Measurements from ENCODE around the gene CFAP43. TPM values are rescaled to one million over a fixed set of nuclear protein-coding genes. Genes with fewer than 3 reads are reported as not detected.

The CFAP43 gene
- polyA plus RNA-seq, 3 donors, result 13.4 to 29.6 (median 25.0) TPM

DNA sequence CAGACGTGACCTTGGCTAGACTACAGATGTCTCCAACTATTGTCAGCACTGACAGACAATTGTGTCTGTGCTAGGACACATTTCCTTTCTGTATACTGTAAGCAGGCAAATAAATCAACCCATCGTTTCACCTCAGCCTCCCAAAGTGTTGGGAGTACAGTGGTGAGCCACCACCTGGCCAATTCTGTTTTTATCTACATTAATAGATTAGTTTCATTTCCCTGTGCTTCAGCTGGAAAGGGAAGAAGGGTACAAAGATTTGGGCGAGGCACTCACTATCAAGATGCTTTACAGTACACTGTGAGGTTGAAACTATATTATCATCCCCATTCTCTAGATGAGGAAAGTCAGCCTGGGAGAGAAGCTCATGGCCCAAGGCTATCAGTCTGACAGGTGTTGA is 88.3 kb downstream of the CFAP43 start:
- DNase-seq, result no peak

DNA sequence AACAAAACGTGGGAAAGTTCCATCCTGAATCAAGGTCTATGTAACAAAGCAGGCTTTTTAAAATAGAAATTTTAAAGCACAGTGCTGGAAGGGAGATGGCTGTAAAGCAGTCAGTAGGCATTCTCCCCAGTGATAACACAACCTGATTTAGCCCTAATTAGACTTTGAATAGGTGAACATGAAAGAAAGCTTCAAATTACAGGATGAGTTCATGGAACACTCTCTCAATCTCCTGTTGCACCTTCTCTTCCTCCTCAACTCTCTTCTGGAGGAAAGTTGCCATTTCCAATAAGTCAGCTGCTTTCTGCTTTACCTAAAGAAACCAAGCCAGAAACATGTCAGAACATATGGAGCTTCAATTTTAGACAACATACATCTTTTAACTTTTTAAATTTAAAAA is 90.1 kb downstream of the CFAP43 start:
- no peak for DNase-seq

DNA sequence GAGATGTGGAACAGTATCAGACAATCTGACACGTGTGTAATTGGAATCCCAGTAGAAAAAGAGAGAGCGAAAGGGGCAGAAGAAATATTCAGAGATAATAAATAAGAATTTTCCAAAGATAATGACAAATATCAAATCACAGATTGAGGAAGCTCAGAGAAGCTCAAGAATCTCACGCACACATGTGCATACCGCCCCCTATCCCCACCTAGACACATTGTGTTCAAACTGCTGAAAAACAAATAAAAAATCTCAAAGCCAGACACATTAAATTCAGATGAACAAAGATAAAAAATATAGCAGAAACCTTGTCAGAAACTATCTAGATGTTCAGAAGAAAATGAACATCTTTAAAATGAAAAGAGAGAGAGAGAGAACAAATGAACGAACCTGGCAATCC is 92.9 kb downstream of the CFAP43 start:
- DNase-seq, result no peak

DNA sequence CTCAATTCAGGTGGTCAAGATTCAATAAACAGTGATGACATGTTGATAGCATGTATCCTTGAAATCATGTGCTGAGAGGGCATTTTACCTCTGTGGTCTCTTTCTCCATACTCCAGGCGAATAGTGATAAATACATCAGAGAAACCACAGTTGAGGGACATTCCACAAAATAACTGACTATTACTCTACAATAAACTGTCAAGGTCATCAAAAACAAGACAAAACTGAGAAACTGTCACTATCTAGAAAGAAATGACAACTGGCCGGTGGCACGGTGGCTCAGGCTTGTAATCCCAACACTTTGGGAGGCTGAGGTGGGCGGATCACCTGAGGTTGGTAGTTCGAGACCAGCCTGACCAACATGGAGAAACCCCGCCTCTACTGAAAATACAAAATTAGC is 94.0 kb downstream of the CFAP43 start:
- no peak for DNase-seq

DNA sequence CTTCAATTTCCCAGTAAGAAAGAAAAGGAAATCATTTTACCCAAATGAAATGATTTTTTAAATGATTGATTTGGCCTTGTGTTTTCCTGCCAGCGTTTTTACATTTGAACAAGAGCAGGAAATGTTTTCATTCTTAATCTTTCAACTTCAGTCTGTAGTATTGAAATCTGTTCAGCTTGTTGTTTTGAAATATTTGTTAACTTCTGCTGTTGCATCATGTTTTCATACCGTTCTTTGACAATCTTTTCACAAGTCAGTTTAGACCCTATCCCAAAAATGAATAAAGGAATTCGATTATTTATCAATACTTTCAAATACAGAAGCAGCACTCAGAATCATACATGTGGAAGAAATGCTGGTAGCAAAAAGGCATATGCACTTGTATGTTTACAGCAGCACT is 102.1 kb downstream of the CFAP43 start:
- no peak for DNase-seq

DNA sequence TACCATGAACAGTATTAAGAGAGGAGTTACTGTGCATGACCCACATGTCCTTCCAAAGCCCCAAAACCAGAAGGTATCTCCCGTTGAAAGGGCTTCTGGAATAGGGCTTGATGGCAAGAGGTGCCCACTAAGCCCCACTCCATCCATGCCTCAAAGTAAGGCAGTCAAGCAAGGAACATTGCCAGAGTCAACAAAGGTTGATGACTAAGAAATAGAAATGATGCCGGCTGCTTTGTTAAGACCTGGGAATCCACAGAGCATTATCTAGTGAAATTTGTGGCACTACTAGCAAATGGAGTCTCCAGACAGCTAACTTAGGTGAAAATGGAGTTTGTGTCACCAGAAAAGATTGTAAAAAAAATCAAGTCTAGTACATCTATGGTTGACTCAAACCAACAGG is 104.0 kb downstream of the CFAP43 start:
- DNase-seq, result no peak

DNA sequence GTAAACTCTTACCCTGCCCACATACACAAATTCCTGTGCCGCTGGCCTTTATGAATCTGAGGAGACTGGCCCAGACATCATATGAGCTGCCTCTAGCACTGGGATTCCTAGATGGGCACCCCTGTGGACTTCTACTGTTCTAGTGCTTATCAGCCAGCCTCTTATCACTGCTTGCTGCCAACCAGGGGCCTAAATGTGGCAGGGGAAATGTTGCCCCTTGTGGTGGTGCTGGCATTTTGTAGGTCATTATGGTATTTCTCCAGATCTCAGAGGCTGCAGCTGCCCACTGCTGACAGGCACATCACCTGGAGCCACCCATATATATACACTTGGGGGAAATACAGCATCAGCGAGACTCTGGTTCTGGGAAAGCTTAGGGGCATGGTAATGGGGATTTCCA is 104.8 kb downstream of the CFAP43 start:
- no peak for DNase-seq

DNA sequence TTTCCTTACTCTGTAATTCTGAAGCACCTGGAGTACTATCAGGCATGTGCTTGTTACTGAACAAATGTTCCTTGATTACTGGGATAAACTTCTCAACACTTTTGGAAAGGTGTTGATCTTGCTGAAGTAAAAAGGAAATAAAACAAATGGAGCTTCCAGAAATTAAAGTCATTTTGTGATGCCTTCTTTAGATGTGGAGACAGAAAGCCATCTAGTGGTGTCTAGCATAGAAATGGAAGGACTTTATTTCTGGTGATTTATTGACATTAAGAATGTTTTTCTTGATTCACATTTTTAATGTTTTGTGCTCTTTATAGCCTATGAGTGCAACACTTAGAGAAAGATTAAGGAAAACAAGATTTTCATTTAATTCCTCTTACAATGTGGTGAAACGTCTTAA is 108.8 kb downstream of the CFAP43 start:
- no peak for DNase-seq

DNA sequence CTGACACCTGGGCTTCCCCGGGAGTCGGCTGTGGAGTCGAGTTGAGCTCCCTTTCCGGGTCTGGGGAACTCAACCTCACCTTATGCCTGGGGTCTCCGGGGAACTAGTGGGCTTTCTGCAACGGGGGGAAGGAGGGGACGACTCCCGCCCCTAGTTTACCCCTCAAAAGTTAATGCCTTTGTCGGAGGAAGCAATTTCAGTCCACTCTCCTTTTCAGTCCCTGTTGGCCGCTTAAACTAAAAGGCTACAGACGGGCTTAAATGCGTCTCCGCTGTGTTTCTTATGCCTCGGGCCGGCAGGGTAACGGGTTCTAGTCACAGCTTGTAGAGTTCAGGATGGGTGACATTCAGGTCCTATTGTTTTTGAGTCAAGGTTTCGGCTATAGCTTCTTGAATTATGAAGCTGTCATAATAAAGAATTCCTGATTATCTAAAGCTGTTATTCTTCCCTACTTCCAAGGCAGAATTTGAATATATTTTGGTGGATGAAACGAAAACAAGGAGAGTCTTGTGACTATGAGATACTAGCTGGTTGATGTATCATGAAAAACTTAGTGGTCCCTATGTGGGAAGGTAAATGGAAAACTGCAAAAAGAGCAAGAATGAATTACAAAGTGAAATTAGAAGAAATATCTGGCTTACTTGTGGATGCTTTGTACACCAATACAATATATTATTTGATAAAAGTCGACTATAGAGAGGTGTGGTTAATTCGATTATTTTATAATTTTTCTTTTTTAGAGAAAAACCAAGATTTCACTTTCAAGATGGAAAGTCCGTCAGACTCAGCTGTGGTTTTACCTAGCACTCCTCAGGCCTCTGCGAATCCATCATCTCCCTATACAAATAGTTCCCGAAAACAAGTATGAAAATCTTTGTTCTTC is 109.7 kb downstream of the CFAP43 start:
- DNase-seq, result no peak

DNA sequence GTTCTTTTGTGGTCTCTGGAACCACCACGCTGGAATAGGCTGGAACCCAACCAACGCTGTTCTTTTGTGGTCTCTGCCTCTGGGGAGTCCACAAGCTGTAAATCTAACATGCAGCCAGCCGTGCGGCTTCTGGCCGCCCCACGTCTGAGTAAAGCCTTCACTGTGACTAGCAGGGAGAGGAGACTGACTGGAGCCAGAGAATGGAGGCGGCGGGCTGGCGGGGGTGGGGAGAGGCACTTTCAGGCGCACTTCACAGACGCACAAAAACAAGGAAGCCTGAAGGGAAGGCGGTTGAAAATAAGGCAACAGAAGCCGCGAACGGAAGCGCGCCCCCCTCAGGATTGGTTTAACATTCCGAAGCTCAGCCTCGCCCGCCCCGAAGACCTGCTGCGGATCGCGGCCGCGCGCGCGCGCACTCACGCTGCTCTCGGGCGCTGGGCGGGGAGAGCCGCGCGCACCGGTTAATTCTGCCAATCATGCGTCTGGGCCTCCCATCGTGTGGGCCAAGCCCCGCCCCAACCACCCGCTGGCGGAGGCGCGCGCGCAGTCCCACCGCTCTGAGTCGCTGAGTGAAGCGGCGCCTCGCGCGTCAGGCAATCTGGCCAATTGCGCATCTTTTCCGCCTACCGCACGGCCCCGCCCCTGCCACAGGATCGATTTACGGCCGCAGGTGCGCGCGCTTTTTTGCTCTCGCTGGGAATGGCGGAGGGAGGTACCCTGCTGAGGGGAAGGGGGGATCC is 110.5 kb downstream of the CFAP43 start, which contains the start of gene SFR1:
SFR1 (plus strand) TSS at position 687 of the 740 bp plus-strand sequence; CDS start at position 700, 13 bp downstream.
- peak; percentile 98 for DNase-seq

DNA sequence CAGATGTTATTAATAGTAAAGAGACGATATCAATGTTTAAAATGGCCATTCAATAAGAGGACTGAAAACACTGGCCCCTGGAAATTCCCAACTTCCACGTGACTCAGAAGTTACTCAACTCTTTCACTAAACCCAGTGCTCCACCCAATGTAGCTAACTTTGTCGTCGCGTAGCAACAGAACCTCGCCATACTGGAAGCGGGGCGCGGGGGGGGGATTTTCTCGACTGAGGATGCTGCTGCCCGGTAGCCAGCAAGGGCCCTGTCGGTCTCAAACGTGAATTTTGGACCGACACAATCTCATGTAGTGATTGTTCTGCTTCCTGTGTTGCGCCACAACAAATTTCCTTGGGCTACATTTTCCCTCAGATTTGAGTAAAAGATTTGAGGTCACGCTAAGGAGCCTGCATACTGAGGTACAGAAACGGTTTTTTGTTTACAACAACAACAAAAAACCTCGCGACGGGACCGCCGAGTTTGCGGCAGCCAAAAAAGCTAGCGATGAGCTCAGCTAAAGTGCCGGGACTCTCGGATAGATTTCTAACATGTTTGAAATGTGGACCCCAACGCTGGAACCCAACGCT is 111.2 kb downstream of the CFAP43 start:
- DNase-seq, result peak; percentile 94

DNA sequence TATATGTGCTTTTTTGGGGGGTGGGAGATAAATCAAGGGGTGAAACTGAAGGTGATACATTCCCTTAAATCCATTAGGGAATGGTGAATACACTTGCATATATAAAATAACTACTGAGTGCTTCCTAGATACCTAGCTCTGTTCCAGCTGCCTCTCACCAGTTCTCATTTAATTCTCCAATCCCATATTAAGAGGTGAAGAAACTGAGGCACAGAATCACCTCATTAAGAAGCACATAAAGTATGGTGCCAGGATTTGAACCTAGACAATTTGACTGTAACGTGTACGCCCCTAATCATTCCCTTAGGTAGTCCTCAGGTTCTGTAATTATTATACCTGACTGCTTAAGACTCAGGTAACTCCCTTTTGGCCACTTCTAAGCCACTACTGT is 111.7 kb downstream of the CFAP43 start:
- no peak for DNase-seq

DNA sequence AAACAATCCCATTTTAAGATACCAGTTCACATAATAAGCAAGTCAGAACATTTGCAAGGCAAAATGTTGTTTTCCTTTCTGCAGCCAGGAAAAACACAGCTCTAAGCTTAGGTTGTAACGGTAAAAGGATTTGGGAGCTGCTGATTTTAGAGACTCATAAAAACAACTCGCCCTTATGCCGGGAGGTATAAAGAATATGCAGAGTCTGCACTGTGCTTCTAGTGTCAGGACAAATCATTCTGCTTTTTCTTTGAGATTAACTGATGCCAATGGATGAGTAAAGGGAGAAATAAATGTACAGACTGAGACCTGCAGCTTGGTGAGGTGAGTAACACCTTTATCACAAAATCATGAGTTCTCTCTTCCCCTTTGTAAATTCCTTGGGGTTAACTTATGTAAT is 112.2 kb downstream of the CFAP43 start:
- DNase-seq, result peak; percentile 35

DNA sequence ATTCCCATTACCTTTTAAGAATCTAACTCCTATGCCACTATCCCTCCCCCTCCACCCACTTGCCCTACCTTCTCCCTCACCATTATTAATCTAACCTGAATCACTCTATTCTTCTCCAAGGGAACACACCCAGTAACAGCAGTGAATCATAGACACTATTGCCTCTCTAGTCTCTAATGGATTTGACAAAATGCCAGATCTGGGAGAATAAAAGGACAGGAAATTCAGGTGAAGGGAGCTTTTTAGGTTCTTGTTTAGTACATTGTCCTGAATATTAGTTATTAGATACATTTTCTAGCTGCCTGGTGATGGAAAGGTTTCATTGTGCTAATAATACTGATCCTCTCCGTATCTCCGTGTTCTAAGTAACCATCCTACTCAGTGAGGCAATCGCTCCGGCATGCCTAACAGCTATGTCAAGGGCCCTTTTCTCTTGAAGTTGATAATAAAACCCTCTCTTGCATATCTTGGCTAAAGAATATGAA is 114.3 kb downstream of the CFAP43 start:
- DNase-seq, result no peak

DNA sequence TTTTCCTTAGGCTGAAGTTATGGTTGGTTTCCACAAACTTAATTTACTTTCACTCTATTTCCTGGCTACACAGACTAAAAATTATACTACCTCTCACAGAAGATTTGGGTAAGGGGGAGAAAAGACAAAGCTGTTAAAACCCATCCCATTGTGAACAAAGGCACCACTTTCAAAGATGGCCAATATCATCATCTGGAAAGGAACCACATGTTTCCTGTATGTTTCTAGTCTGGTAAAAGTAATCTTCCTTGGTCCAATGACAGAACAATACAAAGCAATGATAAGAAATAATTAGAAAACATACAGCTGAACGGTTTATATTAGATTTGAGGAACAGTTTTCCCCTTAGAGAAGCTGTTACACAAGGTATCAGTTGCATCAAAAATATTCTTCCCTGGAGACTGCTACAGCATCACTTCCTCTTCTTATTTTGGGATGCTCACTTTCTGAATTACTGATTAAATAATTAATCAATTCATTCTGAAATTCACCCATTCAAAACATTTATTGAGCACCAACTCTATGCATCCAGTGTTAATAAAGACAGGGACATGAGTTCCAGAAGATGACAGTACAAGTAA is 118.7 kb downstream of the CFAP43 start:
- DNase-seq, result no peak

DNA sequence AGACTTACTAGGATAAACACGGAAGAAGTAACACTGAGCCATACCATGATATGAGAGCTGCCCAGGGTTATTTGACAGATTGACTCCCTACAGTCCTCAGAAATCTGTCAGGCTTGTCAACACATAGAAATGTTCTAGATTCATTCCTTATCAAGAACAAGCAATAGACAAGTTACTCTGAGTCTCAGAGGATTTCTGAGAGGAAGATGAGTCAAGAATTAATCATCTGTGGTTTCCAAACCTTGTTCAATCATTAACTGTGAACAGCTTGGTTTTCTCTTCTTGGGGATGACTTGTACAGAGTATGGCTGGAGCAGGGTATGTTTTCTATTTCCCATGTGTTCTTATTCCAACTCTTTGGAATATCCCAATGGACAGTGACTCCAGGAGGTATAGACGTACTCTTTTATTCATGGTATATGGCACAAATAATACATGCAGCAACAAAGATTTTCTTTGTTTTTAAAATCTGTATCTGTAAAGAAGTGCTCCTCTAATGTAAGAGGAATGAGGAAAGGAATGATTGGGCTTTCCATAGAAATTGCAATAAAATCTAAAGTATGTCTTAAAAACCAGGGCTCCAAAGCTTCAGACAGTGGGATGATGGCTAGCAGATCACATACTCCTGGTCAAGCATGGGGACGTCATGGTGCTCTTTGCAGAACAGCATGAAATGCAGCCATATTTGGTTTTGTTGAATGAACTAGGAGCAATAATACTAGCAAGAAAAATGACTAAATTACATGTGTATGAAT is 122.1 kb downstream of the CFAP43 start:
- DNase-seq, result no peak

DNA sequence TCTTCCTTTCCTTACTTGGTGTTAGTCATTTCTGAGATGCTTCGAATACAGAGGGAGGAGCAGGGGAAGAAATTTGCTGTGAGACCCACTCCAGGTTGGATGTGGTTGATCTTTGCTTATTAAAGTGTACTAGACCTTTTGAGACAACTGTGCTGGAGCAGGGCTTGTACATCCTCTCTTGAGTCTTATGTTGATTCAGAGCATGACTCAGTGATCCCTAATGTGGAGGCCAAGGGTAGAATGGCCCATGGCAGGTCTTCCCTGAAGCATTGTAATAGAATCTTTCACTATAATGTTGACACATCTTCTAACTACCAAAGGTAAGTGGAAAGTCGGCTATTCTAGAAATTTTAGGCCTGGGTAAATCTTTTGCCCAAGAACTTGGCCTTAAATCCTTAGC is 127.2 kb downstream of the CFAP43 start:
- no peak for DNase-seq

DNA sequence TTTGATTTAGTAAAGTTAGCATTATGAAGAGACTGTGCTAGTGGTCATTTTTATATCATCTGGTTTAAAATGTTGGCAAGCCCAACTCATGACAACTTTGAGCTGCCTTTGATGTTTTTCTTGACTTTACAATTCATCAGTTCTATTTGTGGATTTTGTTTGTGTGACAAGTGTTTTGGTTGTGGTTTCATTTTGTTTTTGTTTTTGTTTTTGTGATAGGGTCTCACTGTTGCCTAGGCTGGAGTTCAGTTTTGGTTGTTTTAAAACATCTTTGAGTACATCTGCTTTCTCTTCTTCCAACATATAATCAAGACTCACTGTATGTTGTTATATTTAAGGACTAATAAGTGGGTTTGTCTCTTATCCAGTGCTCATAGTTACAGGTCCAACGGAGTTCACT is 127.7 kb downstream of the CFAP43 start:
- DNase-seq, result no peak

DNA sequence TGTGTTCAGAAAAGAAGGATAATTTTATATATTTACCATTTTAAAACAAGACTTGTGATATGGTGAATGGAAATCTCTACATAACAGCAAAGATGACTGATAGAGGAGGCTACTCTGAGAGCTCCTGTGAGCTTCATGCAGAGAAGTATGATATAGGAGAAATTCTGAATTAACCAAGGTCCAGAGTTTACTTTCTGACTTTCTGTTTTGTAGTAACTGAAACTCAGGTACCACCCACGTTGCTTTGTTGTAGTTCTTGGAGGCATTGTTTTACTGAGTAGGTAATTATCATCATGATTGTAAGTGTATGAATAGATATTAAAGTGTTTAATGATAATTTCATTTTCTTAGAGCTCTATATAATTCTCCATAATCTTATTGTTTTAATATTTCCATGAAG is 128.2 kb downstream of the CFAP43 start:
- DNase-seq, result no peak

DNA sequence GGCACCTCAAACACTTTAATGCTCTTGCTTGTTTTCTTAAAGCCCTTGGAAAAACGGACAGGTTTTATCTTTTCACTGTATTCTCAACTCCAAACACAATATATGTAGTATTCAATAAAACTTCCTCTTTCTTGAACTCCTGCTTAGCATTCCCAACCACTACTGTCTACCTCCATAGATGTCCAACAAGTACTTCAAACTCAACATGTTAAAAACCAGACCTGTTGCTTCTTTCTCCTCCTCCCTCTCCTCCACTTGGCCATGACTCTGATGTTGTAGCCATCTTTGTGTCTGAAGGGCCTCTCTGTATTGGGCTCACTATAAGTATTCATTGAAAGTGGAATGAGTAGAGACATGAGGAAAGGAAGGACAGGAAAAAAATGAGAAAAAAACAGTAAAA is 130.3 kb downstream of the CFAP43 start:
- DNase-seq, result no peak

DNA sequence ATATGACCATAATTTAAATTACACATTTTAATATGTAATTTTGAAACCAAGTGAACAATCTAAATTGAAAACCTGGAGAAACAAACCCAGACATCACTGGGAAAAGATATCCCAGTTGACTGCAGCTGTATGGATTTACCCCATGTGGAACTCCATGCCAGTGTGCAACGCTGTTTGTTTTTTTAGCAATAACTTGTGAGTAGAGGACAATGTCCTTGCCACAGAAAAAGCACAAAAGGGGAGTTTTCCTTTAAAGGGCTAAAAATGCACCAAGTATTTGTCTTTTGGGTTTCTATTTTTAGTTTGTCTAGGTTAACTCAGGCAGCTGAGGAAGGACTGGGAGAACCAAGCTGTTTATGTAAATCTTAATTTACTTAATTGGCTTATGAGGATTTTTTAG is 131.4 kb downstream of the CFAP43 start:
- no peak for DNase-seq

DNA sequence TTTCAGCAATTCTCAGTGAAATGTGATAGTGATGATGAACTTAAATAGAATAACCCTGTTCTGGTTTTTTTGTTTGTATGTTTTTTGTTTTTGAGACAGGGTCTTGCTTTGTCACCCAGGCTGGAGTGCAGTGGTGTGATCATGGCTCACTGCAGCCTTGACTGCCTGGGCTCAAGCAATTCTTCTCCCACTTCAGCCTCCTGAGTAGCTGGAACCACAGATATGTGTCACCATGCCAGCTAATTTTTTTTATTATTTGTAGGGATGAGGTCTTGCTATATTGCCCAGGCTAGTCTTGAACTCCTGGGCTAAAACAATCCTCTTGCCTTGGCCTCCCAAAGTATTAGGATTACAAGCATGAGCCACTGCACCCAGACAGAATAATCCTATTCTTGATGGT is 132.2 kb downstream of the CFAP43 start:
- no peak for DNase-seq
